Calu3 (cell line): Measurements from ENCODE around the gene ARHGAP6. TPM values are rescaled to one million over a fixed set of nuclear protein-coding genes. Genes with fewer than 3 reads are reported as not detected.

Source experiments
- BruUV-seq: library from RNA; stranded (reverse); fragments of 400-500 nt; replicated peaks from 2 replicates; lab custom pipeline; 2021; lab: Mats Ljungman, UMichigan
- CTCF ChIA-PET: fragments of 300-600 bp; sonication (Branson Sonifier 250); formaldehyde crosslinking; loops from one replicate; lab custom pipeline; 2022; ENCODE audit warnings: antibody characterized with exemption; lab: Charles Lee
- DNase-seq: peaks from one replicate; pipeline ENCODE4 v3.0.0; 2022
- H3K27ac Mint-ChIP-seq: one replicate; pipeline ENCODE4 v1.8.0; 2022; ENCODE audit warnings: mixed read lengths; ENCODE audit not compliant: unreplicated experiment
- H3K27me3 Mint-ChIP-seq: one replicate; pipeline ENCODE4 v1.8.0; 2022; ENCODE audit warnings: mixed read lengths; ENCODE audit not compliant: unreplicated experiment
- H3K36me3 Mint-ChIP-seq: one replicate; pipeline ENCODE4 v1.8.0; 2022; ENCODE audit warnings: mild to moderate bottlenecking, moderate library complexity, mixed read lengths; ENCODE audit not compliant: insufficient read depth, unreplicated experiment
- H3K4me1 Mint-ChIP-seq: one replicate; pipeline ENCODE4 v1.8.0; 2022; ENCODE audit warnings: mild to moderate bottlenecking, low read depth, mixed read lengths; ENCODE audit not compliant: unreplicated experiment
- H3K4me3 Mint-ChIP-seq: one replicate; pipeline ENCODE4 v1.8.0; 2022; ENCODE audit warnings: mild to moderate bottlenecking, low read depth, moderate library complexity, mixed read lengths; ENCODE audit not compliant: unreplicated experiment
- H3K9me3 Mint-ChIP-seq: one replicate; pipeline ENCODE4 v1.8.0; 2022; ENCODE audit warnings: low read depth, mixed read lengths; ENCODE audit not compliant: unreplicated experiment
- CTCF ChIP-seq: fragments of 200-600 bp; IDR thresholded peaks from one replicate; pipeline ENCODE4 v1.8.0; 2022; ENCODE audit warnings: antibody characterized with exemption; ENCODE audit not compliant: unreplicated experiment
- intact Hi-C: fragments of 100-400 bp; cut with micrococcal nuclease; formaldehyde crosslinking; loops from one replicate; pipeline ENCODE4 v1.10.0; 2022; ENCODE audit not compliant: unreplicated experiment
- total RNA-seq: library from RNA; stranded (reverse); gene quantifications from 2 replicates; pipeline ENCODE4 v1.2.3, GENCODE V29; 2022

The ARHGAP6 gene
- total RNA-seq, 1 experiment from 2014 or later, result not detected

DNA sequence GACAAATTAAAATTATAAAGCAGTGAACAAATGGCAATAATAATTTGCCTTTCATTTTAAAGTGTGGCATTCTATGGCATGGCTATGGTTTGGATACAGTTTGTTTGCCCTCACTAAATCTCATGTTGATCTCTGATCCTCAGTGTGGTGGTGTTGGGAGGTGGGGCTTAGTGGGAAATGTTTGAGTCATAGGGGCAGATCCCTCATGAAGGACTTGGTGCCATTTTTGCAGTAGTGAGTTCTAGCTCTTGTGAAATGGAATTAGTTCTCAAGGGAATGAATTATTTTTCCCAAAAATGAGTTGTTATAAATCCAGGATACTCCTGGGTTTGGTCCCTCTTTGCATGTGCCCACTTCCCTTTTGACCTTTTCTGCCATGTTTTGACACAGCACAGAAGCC lies 191.1 kb downstream of the ARHGAP6 start:
- BruUV-seq, result no TSS peak
- no peak for DNase-seq
- Mint-ChIP-seq H3K36me3 (no peaks in the 10 kb centered on the region), H3K4me3 (no peak overlapping the region), H3K27me3 (no peaks in the 10 kb centered on the region), H3K9me3 (no peaks in the 10 kb centered on the region), H3K4me1 (no peaks in the 10 kb centered on the region), H3K27ac (no peak overlapping the region)
- CTCF ChIA-PET, result interaction anchor here (0.6 kb wide), 2 partner anchors 74 to 151 kb away, joined by 3 to 6 read pairs; no protein-coding TSS in a partner anchor
- no peak for TF ChIP-seq CTCF
- intact Hi-C loops, result no loop called here

- CTCF ChIA-PET, result interaction anchor here (0.6 kb wide), 1 partner anchor 150 kb away, joined by 6 read pairs; no protein-coding TSS in a partner anchor
- Mint-ChIP-seq H3K36me3 (no peaks in the 10 kb centered on the region), H3K4me1 (no peaks in the 10 kb centered on the region), H3K4me3 (no peak overlapping the region), H3K27me3 (no peaks in the 10 kb centered on the region), H3K27ac (no peak overlapping the region), H3K9me3 (no peaks in the 10 kb centered on the region)
- no peak for TF ChIP-seq CTCF
- intact Hi-C loops, result no loop called here
- no peak for DNase-seq
- no TSS peak for BruUV-seq
Measured at GRCh38 chrX:11474021-11474420, 191.7 kb downstream of the ARHGAP6 start.

DNA sequence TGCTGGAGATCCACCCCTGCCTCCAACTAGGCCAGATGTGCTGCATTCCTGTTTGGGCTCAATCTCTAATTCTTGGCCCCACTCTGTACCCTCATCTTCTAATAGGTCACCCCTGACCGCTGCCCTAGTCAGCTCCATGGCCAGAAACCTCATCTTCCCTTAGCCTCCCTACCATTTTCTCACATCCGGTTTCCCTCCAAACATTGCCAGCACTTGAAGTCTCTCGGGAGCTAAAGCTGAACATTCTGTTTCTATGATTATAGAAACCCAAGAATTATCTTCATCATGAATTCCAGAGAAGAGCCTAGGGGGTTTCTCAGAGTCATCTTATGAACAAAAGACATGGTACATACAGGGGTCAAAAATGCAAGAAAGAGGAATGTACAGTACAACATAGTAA lies 192.8 kb downstream of the ARHGAP6 start:
- Mint-ChIP-seq H3K27ac (no peak overlapping the region), H3K4me3 (no peak overlapping the region), H3K4me1 (no peaks in the 10 kb centered on the region), H3K36me3 (no peaks in the 10 kb centered on the region), H3K27me3 (no peaks in the 10 kb centered on the region), H3K9me3 (no peaks in the 10 kb centered on the region)
- BruUV-seq, result no TSS peak
- CTCF ChIA-PET, result no interaction called here
- no peak for TF ChIP-seq CTCF
- intact Hi-C loops, result no loop called here
- no peak for DNase-seq

DNA sequence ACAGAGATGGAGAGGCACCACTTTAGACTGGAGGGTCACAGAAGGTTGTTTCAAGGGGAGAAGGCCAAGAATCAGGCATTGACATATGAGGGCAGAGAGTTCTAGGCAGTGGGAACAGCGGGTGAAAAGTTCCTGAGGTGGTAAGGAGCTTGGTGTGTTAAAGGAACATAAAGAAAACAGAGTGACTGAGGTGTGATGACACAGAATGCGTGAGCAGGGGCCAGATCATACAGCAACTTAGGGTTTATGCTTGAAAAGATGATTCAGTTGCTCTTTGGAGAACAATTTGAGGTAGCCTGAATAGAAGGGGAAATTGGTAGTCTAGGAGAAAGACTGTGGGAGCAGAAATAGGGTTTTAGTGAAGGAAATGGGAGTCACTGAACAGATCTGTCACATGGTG lies 193.3 kb downstream of the ARHGAP6 start:
- Mint-ChIP-seq H3K36me3 (no peaks in the 10 kb centered on the region), H3K4me3 (no peak overlapping the region), H3K4me1 (no peaks in the 10 kb centered on the region), H3K27ac (no peak overlapping the region), H3K27me3 (no peaks in the 10 kb centered on the region), H3K9me3 (no peaks in the 10 kb centered on the region)
- no TSS peak for BruUV-seq
- DNase-seq, result no peak
- no peak for TF ChIP-seq CTCF
- CTCF ChIA-PET, result no interaction called here
- intact Hi-C loops, result no loop called here
